Mucosa of stomach (tissue), 1 donor: Measurements from ENCODE around the gene RSRC1.
"Not testable (repeated sequence)": the region's sequence is repeated elsewhere in the genome, so short reads cannot be mapped to it uniquely, and the experiment has no call there.

Experiments used
- H3K27me3 ChIP-seq: one replicate; pipeline ENCODE4 v1.7.0; 2013; ENCODE audit warnings: mild to moderate bottlenecking, low read length; ENCODE audit not compliant: control insufficient read depth, insufficient read depth
- H3K36me3 ChIP-seq: one replicate; pipeline ENCODE4 v1.7.0; 2013; ENCODE audit warnings: low read length; ENCODE audit not compliant: control insufficient read depth, insufficient read depth
- H3K4me1 ChIP-seq: one replicate; pipeline ENCODE4 v1.7.0; 2013; ENCODE audit warnings: mild to moderate bottlenecking, low read length; ENCODE audit not compliant: control insufficient read depth, insufficient read depth
- H3K4me3 ChIP-seq: one replicate; pipeline ENCODE4 v1.7.0; 2013; ENCODE audit warnings: low read length
- H3K9ac ChIP-seq: one replicate; pipeline ENCODE4 v1.7.0; 2013; ENCODE audit warnings: mild to moderate bottlenecking, low read length, moderate library complexity
- H3K9me3 ChIP-seq: one replicate; pipeline ENCODE4 v1.7.0; 2013; ENCODE audit warnings: mild to moderate bottlenecking, low read length, moderate library complexity; ENCODE audit not compliant: control insufficient read depth
- donor health status: Pancreatic carcinoma.

RSRC1 gene

DNA sequence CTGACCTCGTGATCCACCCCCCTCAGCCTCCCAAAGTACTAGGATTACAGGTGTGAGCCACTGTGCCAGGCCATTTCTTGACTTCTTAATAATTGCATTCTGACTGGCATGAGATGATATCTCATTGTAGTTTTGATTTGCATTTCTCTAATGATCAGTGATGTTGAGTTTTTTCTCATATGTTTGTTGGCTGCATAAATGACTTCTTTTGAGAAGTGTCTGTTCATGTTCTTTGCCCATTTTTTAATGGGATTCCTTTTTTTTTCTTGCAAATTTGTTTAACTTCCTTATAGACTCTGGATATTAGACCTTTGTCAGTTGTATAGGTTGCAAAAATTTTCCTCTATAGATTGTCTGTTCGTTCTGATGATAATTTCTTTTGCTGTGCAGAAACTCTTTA is 3.7 kb downstream of the RSRC1 start:
- not testable (repeated sequence) for H3K4me3 ChIP-seq, H3K36me3 ChIP-seq, H3K9ac ChIP-seq, H3K4me1 ChIP-seq, H3K9me3 ChIP-seq
- H3K27me3 ChIP-seq, result peaks cover 10% of the 10 kb centered on the region

DNA sequence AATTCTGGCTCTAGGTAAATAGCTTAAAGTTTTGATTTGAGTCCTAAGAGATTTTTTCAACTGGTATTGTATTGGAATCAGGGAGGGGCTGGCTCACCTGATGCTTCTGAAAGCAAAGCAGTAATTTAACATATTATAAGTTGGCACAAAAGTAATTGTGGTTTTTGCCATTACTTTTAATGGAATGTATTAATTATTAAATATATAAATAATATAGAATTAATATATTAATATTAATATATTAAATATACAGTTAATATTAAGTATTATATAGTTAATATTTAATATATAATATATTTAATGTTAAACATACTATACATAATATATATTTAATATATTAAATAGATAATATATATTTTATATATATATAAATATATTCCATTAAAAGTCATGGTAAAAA is 10.4 kb downstream of the RSRC1 start:
- no peak overlapping the region for H3K9ac ChIP-seq
- no peaks in the 10 kb centered on the region for H3K27me3 ChIP-seq
- no peaks in the 10 kb centered on the region for H3K9me3 ChIP-seq
- H3K36me3 ChIP-seq, result no peaks in the 10 kb centered on the region
- H3K4me1 ChIP-seq, result no peaks in the 10 kb centered on the region
- H3K4me3 ChIP-seq, result no peak overlapping the region

GRCh38 chr3:158121295-158121694 is 11.4 kb downstream of the RSRC1 start:
- H3K4me3 ChIP-seq, result no peak overlapping the region
- no peaks in the 10 kb centered on the region for H3K27me3 ChIP-seq
- no peaks in the 10 kb centered on the region for H3K4me1 ChIP-seq
- no peak overlapping the region for H3K9ac ChIP-seq
- H3K9me3 ChIP-seq, result no peaks in the 10 kb centered on the region
- H3K36me3 ChIP-seq, result no peaks in the 10 kb centered on the region

- H3K9me3 ChIP-seq, H3K9ac ChIP-seq, H3K4me1 ChIP-seq, H3K36me3 ChIP-seq, H3K4me3 ChIP-seq, H3K27me3 ChIP-seq: not testable (repeated sequence)
Measured at GRCh38 chr3:158122721-158123120, 12.8 kb downstream of the RSRC1 start.

DNA sequence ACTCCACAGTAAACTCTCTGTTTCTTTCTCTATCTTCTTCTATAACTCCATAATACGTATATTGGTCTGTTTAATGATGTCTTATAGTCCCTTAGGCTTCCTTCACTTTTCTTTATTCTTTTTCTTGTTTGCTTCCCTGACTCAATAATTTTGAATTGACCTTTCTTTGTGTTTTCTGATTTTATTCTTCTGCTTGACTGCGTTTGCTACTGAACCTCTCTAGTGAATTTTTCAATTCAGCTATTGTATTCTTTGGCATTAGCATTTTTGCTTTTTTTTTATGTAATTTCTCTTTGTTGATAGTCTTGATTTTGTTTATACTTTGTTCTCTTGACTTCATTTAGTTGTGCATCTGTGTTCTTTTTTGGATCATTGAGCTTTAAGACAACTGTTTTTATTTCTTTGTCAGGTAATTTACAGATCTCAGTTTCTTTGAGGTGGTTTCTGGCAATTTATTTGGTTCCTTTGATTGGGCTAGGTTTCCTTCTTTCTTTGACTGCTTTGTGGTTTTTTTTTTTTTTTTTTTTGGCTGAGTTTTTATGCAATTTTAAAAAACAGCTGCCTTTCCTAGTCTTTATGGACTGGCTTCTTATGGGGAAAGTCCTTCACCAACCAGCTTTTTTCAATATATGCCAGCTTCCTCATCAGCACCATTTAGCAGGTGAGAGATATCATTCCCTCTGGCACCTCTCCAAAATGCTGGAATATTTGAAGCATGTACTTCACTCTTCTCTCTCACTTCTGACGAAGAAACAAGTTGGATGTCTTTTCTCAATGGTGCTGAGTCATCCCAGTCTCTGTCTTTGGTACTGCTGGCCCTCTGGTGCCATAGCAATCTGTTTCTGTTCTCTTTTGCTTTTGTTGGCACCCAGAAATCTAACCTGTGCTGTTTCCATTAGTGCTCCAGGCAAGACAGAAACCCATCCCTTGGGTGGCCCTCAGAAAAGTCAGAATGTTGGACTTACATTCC is 17.6 kb downstream of the RSRC1 start:
- Histone ChIP-seq H3K27me3 (no peaks in the 10 kb centered on the region), H3K36me3 (no peaks in the 10 kb centered on the region), H3K9me3 (no peaks in the 10 kb centered on the region), H3K4me3 (no peak overlapping the region), H3K9ac (no peak overlapping the region), H3K4me1 (no peaks in the 10 kb centered on the region)

- Histone ChIP-seq H3K4me3 (no peak overlapping the region), H3K4me1 (no peaks in the 10 kb centered on the region), H3K36me3 (no peaks in the 10 kb centered on the region), H3K9me3 (no peaks in the 10 kb centered on the region), H3K27me3 (no peaks in the 10 kb centered on the region), H3K9ac (no peak overlapping the region)
Measured at GRCh38 chr3:158128755-158129154, 18.9 kb downstream of the RSRC1 start.

GRCh38 chr3:158134363-158134762 is 24.5 kb downstream of the RSRC1 start:
- Histone ChIP-seq H3K4me1 (no peaks in the 10 kb centered on the region), H3K9ac (no peak overlapping the region), H3K36me3 (no peaks in the 10 kb centered on the region), H3K27me3 (no peaks in the 10 kb centered on the region), H3K9me3 (no peaks in the 10 kb centered on the region), H3K4me3 (no peak overlapping the region)

DNA sequence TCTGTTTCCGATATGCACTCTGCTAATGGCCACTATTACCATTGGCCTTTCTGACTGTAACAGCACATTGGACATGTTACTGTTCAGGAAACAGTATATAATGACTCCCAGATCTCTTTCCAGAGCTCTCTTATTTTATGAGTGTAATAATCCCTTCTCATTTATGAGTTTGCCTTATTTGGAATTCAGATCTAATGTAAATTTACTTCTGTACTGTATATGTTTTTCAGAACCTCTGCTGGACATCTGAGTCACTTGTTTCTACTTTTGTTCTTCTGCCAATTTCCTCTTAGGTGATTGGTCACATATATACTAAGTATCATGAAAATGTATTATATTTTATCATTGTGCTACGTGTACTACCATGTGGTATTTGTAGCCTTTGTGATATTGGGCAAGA is 30.5 kb downstream of the RSRC1 start:
- Histone ChIP-seq H3K4me3 (no peak overlapping the region), H3K27me3 (no peaks in the 10 kb centered on the region), H3K9ac (no peak overlapping the region), H3K36me3 (no peaks in the 10 kb centered on the region), H3K9me3 (no peaks in the 10 kb centered on the region), H3K4me1 (no peaks in the 10 kb centered on the region)

GRCh38 chr3:158148218-158148617 is 38.3 kb downstream of the RSRC1 start:
- Histone ChIP-seq H3K36me3 (no peaks in the 10 kb centered on the region), H3K27me3 (no peaks in the 10 kb centered on the region), H3K9me3 (no peaks in the 10 kb centered on the region), H3K9ac (no peak overlapping the region), H3K4me3 (no peak overlapping the region), H3K4me1 (peaks cover 5% of the 10 kb centered on the region)

GRCh38 chr3:158152186-158152585 is 42.3 kb downstream of the RSRC1 start:
- Histone ChIP-seq H3K27me3 (no peaks in the 10 kb centered on the region), H3K9me3 (no peaks in the 10 kb centered on the region), H3K9ac (no peak overlapping the region), H3K36me3 (no peaks in the 10 kb centered on the region), H3K4me3 (no peak overlapping the region), H3K4me1 (peaks cover 5% of the 10 kb centered on the region)

GRCh38 chr3:158158969-158159368 is 49.1 kb downstream of the RSRC1 start:
- Histone ChIP-seq H3K36me3 (no peaks in the 10 kb centered on the region), H3K4me1 (peaks cover 6% of the 10 kb centered on the region), H3K9me3 (no peaks in the 10 kb centered on the region), H3K27me3 (no peaks in the 10 kb centered on the region), H3K4me3 (no peak overlapping the region), H3K9ac (no peak overlapping the region)

DNA sequence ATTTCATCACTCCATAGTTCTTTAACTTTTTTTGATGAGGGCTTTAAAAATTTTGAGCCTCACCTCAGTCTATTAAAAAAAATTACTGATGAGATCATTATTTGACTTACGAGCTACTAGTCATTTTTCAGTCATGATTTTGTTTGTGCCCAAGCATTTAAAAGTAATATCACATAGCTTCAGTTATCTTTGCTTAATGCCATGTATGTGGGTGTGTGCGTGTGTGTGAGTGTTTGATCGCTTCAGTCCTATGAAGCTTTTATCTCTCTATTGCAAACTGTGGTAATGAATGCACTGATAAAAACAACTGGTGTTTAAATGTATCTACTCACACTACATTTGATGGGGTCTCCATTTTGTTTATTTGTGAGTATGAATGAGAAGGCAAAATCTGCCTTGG is 49.8 kb downstream of the RSRC1 start:
- H3K9me3 ChIP-seq, result no peaks in the 10 kb centered on the region
- H3K4me1 ChIP-seq, result peaks cover 6% of the 10 kb centered on the region
- no peaks in the 10 kb centered on the region for H3K36me3 ChIP-seq
- H3K27me3 ChIP-seq, result no peaks in the 10 kb centered on the region
- no peak overlapping the region for H3K9ac ChIP-seq
- no peak overlapping the region for H3K4me3 ChIP-seq
